Measurements from ENCODE around the gene SFN.
"Not testable (repeated sequence)": the region's sequence is repeated elsewhere in the genome, so short reads cannot be mapped to it uniquely, and the experiment has no call there.

Gene SFN

DNA sequence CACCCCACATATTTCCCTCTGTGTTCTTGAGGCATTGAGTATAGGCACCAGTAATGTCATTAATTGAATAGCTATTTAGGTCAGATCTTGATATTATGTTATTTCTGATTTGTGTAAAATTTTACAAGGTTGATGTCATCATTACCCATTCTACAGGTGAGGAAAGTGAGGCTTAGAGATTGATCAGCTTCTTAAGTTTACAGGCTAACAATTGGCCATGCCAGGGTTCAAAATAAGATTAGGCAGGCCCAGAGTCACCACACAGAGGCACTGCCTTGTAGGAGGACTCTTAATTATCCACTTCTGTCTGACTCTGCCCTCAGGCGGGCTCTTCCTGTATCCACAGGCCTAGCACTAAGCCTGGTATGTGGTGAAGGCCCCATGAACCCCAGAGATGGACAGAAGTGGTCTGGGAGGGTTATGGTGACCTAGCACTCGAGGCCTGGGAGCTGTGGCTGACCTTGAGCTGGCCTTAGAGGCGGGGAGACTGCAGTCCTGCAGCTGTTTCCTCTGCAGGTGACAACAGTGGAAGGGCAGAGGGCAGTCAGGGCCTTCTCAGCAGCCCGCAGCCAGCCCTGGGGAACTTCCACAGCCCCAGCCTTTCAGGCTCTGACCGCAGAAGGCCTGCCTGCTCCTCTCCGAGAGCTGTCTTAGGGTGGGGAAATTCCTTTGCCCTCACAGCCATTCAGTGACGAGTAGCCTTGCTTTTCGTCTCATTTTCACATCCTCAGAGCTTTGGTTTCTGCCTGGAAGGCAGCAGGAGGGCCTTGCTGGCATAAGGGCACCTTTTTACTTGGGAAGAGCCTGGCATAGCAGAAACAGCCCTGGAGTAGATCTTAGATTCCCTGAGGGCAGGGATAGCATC, 24.2 kb upstream of the SFN start:
- Histone ChIP-seq H3K27me3 (replicated peaks) (no peaks in the 10 kb centered on the region), H3K36me3 (replicated peaks) (peaks cover 43% of the 10 kb centered on the region), H3K27ac (no peak overlapping the region), H3K4me3 (ENCODE audit: low read depth, low read length) (no peak overlapping the region)
- in situ Hi-C loops (cut with HindIII; ENCODE audit: low pct_ligation_motif_present, low sequenced_read_pairs): no loop called here
- TF ChIP-seq, protein P1, sequence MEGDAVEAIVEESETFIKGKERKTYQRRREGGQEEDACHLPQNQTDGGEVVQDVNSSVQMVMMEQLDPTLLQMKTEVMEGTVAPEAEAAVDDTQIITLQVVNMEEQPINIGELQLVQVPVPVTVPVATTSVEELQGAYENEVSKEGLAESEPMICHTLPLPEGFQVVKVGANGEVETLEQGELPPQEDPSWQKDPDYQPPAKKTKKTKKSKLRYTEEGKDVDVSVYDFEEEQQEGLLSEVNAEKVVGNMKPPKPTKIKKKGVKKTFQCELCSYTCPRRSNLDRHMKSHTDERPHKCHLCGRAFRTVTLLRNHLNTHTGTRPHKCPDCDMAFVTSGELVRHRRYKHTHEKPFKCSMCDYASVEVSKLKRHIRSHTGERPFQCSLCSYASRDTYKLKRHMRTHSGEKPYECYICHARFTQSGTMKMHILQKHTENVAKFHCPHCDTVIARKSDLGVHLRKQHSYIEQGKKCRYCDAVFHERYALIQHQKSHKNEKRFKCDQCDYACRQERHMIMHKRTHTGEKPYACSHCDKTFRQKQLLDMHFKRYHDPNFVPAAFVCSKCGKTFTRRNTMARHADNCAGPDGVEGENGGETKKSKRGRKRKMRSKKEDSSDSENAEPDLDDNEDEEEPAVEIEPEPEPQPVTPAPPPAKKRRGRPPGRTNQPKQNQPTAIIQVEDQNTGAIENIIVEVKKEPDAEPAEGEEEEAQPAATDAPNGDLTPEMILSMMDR (IDR thresholded peaks at IDR 0.05; ENCODE audit: low read depth, low read length, missing control alignments): no peak
- no peak for DNase-seq

DNA sequence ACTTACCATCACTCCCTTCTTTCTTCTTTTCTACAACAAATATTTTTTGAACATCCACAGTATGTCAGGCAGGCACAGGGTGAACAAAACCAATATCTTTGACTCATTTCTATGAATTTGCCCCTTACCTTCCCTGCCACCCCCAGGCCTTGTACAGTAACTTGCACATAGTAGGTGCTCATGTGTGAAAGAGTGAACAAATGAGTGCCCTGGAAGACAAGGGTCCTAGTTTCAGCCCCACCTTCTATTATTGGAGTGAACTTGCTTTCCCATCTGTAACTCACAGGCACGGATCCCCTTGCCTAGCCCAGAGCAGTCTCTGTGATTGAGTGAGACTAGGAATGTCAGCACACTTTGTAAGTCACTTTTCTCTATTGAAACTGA, 23.6 kb upstream of the SFN start:
- DNase-seq: no peak
- Histone ChIP-seq H3K27ac (no peak overlapping the region), H3K4me3 (ENCODE audit: low read depth, low read length) (no peak overlapping the region), H3K36me3 (replicated peaks) (peaks cover 37% of the 10 kb centered on the region), H3K27me3 (replicated peaks) (no peaks in the 10 kb centered on the region)
- in situ Hi-C loops (cut with HindIII; ENCODE audit: low pct_ligation_motif_present, low sequenced_read_pairs): no loop called here
- TF ChIP-seq, protein P1 (IDR thresholded peaks at IDR 0.05; ENCODE audit: low read depth, low read length, missing control alignments): no peak

DNA sequence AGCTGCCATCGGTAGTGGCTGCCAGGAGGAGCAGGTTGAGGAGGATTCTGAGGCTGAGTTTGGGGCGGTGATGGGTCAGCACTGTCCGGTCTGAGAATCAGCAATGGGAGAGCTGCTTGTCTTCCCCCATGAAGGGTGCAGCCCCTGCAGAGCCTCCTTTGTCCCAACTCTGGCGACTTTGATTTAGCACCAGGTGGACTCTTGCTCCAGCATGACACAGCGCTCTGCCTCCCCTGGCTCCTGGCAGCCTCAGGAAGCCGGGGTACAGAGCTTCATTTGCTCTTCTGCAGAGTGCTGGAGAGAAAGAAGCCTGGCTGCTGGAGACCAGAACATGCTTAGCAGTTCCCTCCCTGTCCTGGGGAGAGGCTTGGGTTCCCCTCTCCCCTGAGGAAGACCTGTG, 23.2 kb upstream of the SFN start:
- in situ Hi-C loops (cut with HindIII; ENCODE audit: low pct_ligation_motif_present, low sequenced_read_pairs): no loop called here
- no peak for DNase-seq

DNA sequence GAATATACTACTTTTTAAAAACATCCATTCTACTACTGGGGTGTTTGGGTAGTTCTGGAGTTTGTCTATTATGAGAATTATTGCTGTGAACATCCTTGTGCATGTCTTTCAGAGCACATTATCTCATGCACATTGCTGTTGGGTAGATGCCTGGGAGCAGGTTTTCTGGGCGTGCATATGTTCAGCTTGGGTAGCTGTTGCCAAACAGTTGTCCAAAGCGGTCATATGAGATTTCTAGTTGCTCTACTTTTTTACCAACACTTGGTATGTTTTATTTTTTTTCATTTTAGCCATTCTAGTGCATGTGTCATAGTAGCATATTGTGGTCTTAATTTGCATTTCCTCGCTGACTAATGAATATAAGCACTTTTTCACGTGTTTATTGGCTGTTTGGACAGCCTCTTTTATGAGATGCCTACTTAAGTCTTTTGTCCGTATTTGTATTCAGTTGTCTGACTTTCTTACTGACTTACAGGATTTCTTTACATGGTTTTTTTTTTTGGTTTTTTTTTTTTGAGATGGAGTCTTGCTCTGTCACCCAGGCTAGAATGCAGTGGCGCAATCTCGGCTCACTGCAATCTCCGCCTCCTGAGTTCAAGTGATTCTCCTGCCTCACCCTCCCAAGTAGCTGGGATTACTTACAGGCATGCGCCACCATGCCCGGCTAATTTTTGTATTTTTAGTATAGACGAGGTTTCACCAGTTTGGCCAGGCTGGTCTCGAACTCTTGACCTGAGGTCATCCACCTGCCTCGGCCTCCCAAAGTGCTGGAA, 18.3 kb upstream of the SFN start:
- Histone ChIP-seq H3K27ac (no peak overlapping the region), H3K36me3 (replicated peaks) (peaks cover 28% of the 10 kb centered on the region)

More for the DNA sequence above, 23.2 kb upstream of the SFN start:
- H3K36me3 ChIP-seq (replicated peaks): peaks cover 36% of the 10 kb centered on the region
- TF ChIP-seq, protein P1 (IDR thresholded peaks at IDR 0.05; ENCODE audit: low read depth, low read length, missing control alignments): no peak
- no peak overlapping the region for H3K27ac ChIP-seq
- no peaks in the 10 kb centered on the region for H3K27me3 ChIP-seq (replicated peaks)
- H3K4me3 ChIP-seq (ENCODE audit: low read depth, low read length): no peak overlapping the region

DNA sequence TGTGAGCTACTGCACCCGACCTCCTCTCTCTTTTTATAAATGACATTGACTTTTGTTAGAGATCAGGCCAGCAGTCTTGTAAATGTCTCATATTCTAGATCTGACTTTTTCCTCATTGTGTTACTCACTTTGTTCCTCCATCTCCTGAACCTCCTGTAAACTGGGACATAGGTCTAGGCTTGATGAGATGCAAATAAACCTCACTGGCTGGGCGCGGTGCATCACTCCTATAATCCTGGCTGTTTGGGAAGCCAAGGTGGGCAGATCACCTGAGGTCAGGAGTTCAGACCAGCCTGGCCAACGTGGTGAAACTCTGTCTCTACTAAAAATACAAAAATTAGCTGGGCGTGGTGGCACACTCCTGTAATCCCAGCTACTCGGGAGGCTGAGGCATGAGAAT, 15.1 kb upstream of the SFN start:
- DNase-seq; in situ Hi-C loops (cut with HindIII; ENCODE audit: low pct_ligation_motif_present, low sequenced_read_pairs); H3K4me3 ChIP-seq (ENCODE audit: low read depth, low read length); H3K27ac ChIP-seq; H3K27me3 ChIP-seq (replicated peaks): not testable (repeated sequence)
- H3K36me3 ChIP-seq (replicated peaks): peaks cover 36% of the 10 kb centered on the region

More for the DNA sequence above, 18.3 kb upstream of the SFN start:
- TF ChIP-seq, protein P1 (IDR thresholded peaks at IDR 0.05; ENCODE audit: low read depth, low read length, missing control alignments): no peak
- in situ Hi-C loops (cut with HindIII; ENCODE audit: low pct_ligation_motif_present, low sequenced_read_pairs): no loop called here
- no peak overlapping the region for H3K4me3 ChIP-seq (ENCODE audit: low read depth, low read length)
- H3K27me3 ChIP-seq (replicated peaks): no peaks in the 10 kb centered on the region
- DNase-seq: no peak

DNA sequence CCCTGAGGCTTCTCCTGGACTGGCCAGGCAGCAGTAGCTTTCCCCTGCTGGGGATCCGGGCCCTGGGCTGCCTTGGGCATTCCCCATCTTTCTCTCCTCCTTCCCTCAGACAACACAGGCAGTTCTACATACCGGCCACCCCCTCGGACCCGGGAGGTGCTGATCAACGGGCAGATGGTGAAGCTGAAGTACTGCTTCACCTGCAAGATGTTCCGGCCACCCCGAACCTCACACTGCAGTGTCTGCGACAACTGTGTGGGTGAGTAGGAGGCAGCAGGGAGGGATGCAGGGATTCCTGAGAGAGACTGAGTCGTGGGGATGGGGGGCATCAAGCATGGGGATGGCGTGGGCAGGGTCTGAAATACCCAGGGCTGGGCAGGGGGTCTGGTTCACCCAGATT, 14.4 kb upstream of the SFN start:
- no peaks in the 10 kb centered on the region for H3K27me3 ChIP-seq (replicated peaks)
- H3K27ac ChIP-seq: peak overlapping the region; percentile 58
- H3K36me3 ChIP-seq (replicated peaks): peaks cover 36% of the 10 kb centered on the region
- in situ Hi-C loops (cut with HindIII; ENCODE audit: low pct_ligation_motif_present, low sequenced_read_pairs): no loop called here
- H3K4me3 ChIP-seq (ENCODE audit: low read depth, low read length): no peak overlapping the region
- TF ChIP-seq, protein P1 (IDR thresholded peaks at IDR 0.05; ENCODE audit: low read depth, low read length, missing control alignments): no peak
- DNase-seq: no peak

Measured in brain microvascular endothelial cell (primary cell).